GM18502 (cell line): ENCODE results near the gene NMU.
A peak's percentile ranks its signal among the peaks of the same experiment; 100 is the strongest.
"Not testable (repeated sequence)": the region's sequence is repeated elsewhere in the genome, so short reads cannot be mapped to it uniquely, and the experiment has no call there.

ENCODE experiments used
- ATAC-seq: cut with Tn5 transposase; IDR thresholded peaks from one replicate; pipeline ENCODE4 v1.9.1; 2021; ENCODE audit warnings: mild to moderate bottlenecking; ENCODE audit not compliant: unreplicated experiment, poor library complexity

NMU gene

GRCh38 chr4:55571806-55572205 lies 64.3 kb downstream of the NMU start:
- ATAC-seq = no peak

- ATAC-seq = peak; percentile 68
Measured at GRCh38 chr4:55568905-55569504, 67.1 kb downstream of the NMU start.

GRCh38 chr4:55561889-55562288 lies 74.2 kb downstream of the NMU start:
- ATAC-seq = peak; percentile 100

GRCh38 chr4:55560096-55560495 lies 76.0 kb downstream of the NMU start:
- no peak for ATAC-seq

GRCh38 chr4:55554453-55555030 lies 81.6 kb downstream of the NMU start:
- ATAC-seq = no peak

GRCh38 chr4:55553441-55554201 lies 82.5 kb downstream of the NMU start:
- no peak for ATAC-seq

- not testable (repeated sequence) for ATAC-seq
Measured at GRCh38 chr4:55551964-55552363, 84.1 kb downstream of the NMU start.

- no peak for ATAC-seq
Measured at GRCh38 chr4:55549888-55550287, 86.2 kb downstream of the NMU start.

GRCh38 chr4:55547918-55548317 lies 88.2 kb downstream of the NMU start:
- ATAC-seq = no peak

- ATAC-seq = no peak
Measured at GRCh38 chr4:55547466-55547770, 88.7 kb downstream of the NMU start.

GRCh38 chr4:55546756-55547465 lies 89.2 kb downstream of the NMU start, which contains the start of gene CLOCK:
Gene CLOCK (minus strand): TSS chr4:55546909. CDS start chr4:55482785, 64,124 bp downstream.
- peak; percentile 75 for ATAC-seq

GRCh38 chr4:55546506-55546755 lies 89.7 kb downstream of the NMU start:
- peak; percentile 51 for ATAC-seq

- peak; percentile 54 for ATAC-seq
Measured at GRCh38 chr4:55545641-55546505, 90.2 kb downstream of the NMU start.
